H1 (cell line): ENCODE results near the gene YPEL2. TPM values are rescaled to one million over a fixed set of nuclear protein-coding genes. Genes with fewer than 3 reads are reported as not detected.
"Not testable (repeated sequence)": the region's sequence is repeated elsewhere in the genome, so short reads cannot be mapped to it uniquely, and the experiment has no call there.

Source experiments
- CTCF ChIA-PET: fragments of 300-600 bp; sonication (Branson Sonifier 250); formaldehyde crosslinking; loops from one replicate; lab custom pipeline; 2021; ENCODE audit not compliant: partially characterized antibody; lab: Charles Lee
- POLR2A ChIA-PET: fragments of 300-600 bp; sonication (Branson Sonifier 250); formaldehyde crosslinking; loops from one replicate; lab custom pipeline; 2021; ENCODE audit warnings: inconsistent platforms; ENCODE audit not compliant: partially characterized antibody; lab: Charles Lee
- DNase-seq, 2 experiments: peaks; one replicate each; pipeline versions ENCODE4 v3.0.0 to v3.0.0-alpha.2; 2010 to 2022; ENCODE audit warnings: low spot score in 2 of 2, low read depth in 1 of 2, mixed read lengths in 1 of 2
- FAIRE-seq: peaks from 2 replicates; lab custom pipeline; 2011; peaks lifted over from hg19 to GRCh38; lab: Jason Lieb, UNC
- H2AFZ ChIP-seq: 2 replicates; pipeline ENCODE4 v1.8.1; 2012; ENCODE audit warnings: low read length, inconsistent platforms
- H2AK5ac ChIP-seq: 2 replicates; pipeline ENCODE4 v1.6.1; 2013; ENCODE audit warnings: low read depth, low read length
- H2BK120ac ChIP-seq: replicated peaks from 2 replicates; pipeline ENCODE3; 2013; ENCODE audit warnings: low read depth, low read length, inconsistent platforms
- H2BK12ac ChIP-seq: 2 replicates; pipeline ENCODE4 v1.6.1; 2013; ENCODE audit warnings: low read depth, low read length
- H2BK15ac ChIP-seq: 2 replicates; pipeline ENCODE4 v1.6.1; 2013; ENCODE audit warnings: low read length
- H2BK20ac ChIP-seq: 2 replicates; pipeline ENCODE4 v1.6.1; 2013; ENCODE audit warnings: low read length
- H2BK5ac ChIP-seq: 2 replicates; pipeline ENCODE4 v1.6.1; 2013; ENCODE audit warnings: low read depth, low read length
- H3K14ac ChIP-seq: 2 replicates; pipeline ENCODE4 v1.6.1; 2013; ENCODE audit warnings: inconsistent platforms; ENCODE audit not compliant: insufficient read length
- H3K18ac ChIP-seq: 2 replicates; pipeline ENCODE4 v1.6.1; 2013; ENCODE audit warnings: low read length; ENCODE audit errors: extremely low read depth
- H3K23ac ChIP-seq: 2 replicates; pipeline ENCODE4 v1.6.1; 2013; ENCODE audit warnings: inconsistent platforms; ENCODE audit not compliant: insufficient read length
- H3K23me2 ChIP-seq: 2 replicates; pipeline ENCODE4 v1.6.1; 2013; ENCODE audit warnings: low read depth, low read length
- H3K27ac ChIP-seq: 2 replicates; pipeline ENCODE4 v1.6.1; 2011; ENCODE audit warnings: low read depth, low read length, inconsistent platforms
- H3K27me3 ChIP-seq, 4 experiments: replicated peaks in 1 of 4; 1 replicate in 1 of 4; 2 replicates in 3 of 4; pipeline versions ENCODE4 v1.6.1 to v1.8.1; 2011 to 2013; ENCODE audit warnings: low read length in 3 of 4, mild to moderate bottlenecking in 3 of 4, inconsistent platforms in 2 of 4, mixed read lengths in 2 of 4, moderate library complexity in 1 of 4; ENCODE audit not compliant: control insufficient read depth in 3 of 4, insufficient read depth in 3 of 4; ENCODE audit errors: extremely low read depth in 1 of 4
- H3K36me3 ChIP-seq, 4 experiments: 2 replicates each; pipeline versions ENCODE4 v1.6.1 to v1.8.1; 2011 to 2013; ENCODE audit warnings: mild to moderate bottlenecking in 4 of 4, low read length in 3 of 4, moderate library complexity in 2 of 4, control low read depth in 1 of 4, inconsistent platforms in 1 of 4; ENCODE audit not compliant: insufficient read depth in 4 of 4, control insufficient read depth in 2 of 4
- H3K4ac ChIP-seq: replicated peaks from 2 replicates; pipeline ENCODE3; 2013; ENCODE audit warnings: low read length, low read depth, mixed read lengths, inconsistent platforms; ENCODE audit not compliant: insufficient read length
- H3K4me1 ChIP-seq, 4 experiments: replicated peaks in 1 of 4; 1 replicate in 1 of 4; 2 replicates in 3 of 4; pipeline versions ENCODE4 v1.6.1 to v1.8.1; 2011 to 2013; ENCODE audit warnings: low read length in 3 of 4, inconsistent platforms in 2 of 4, mixed read lengths in 1 of 4; ENCODE audit not compliant: insufficient read depth in 4 of 4, control insufficient read depth in 3 of 4
- H3K4me2 ChIP-seq, 2 experiments: 2 replicates each; pipeline versions ENCODE4 v1.6.1 to v1.8.1; 2011 to 2013; ENCODE audit warnings: low read depth in 2 of 2, low read length in 2 of 2, control low read depth in 1 of 2, inconsistent platforms in 1 of 2, mild to moderate bottlenecking in 1 of 2; ENCODE audit not compliant: insufficient read depth in 1 of 2
- H3K4me3 ChIP-seq, 4 experiments: fragments of 200-600, 300-600 bp in 1 of 4; sonication (generic), shearing (Covaris generic), sonication (Bioruptor Twin) in 1 of 4; 2 replicates each; pipeline versions ENCODE4 v1.5.1 to v1.8.1; 2011 to 2016; ENCODE audit warnings: low read length in 4 of 4, low read depth in 3 of 4, control low read depth in 2 of 4, inconsistent platforms in 2 of 4, mild to moderate bottlenecking in 2 of 4, mixed read lengths in 1 of 4, moderate library complexity in 1 of 4; ENCODE audit not compliant: insufficient read depth in 2 of 4; ENCODE audit errors: extremely low read depth in 1 of 4
- H3K56ac ChIP-seq: replicated peaks from 2 replicates; pipeline ENCODE3; 2013; ENCODE audit warnings: low read depth, mild to moderate bottlenecking, mixed read lengths, low read length, inconsistent platforms; ENCODE audit not compliant: insufficient read length
- H3K79me1 ChIP-seq: 2 replicates; pipeline ENCODE4 v1.6.1; 2013; ENCODE audit warnings: low read depth, low read length, control low read depth
- H3K79me2 ChIP-seq, 2 experiments: 2 replicates each; pipeline versions ENCODE4 v1.6.1 to v1.8.1; 2012 to 2013; ENCODE audit warnings: low read length in 2 of 2, mild to moderate bottlenecking in 2 of 2, inconsistent platforms in 1 of 2; ENCODE audit not compliant: insufficient read depth in 2 of 2, control insufficient read depth in 1 of 2
- H3K9ac ChIP-seq, 4 experiments: replicated peaks in 1 of 4; 1 replicate in 1 of 4; 2 replicates in 3 of 4; pipeline versions ENCODE4 v1.6.1 to v1.8.1; 2011 to 2013; ENCODE audit warnings: low read depth in 3 of 4, low read length in 3 of 4, control low read depth in 2 of 4, mild to moderate bottlenecking in 2 of 4, moderate library complexity in 2 of 4, inconsistent platforms in 1 of 4; ENCODE audit errors: extremely low read depth in 1 of 4
- H3K9me3 ChIP-seq, 2 experiments: 2 replicates each; pipeline versions ENCODE4 v1.6.1 to v1.8.1; 2012 to 2013; ENCODE audit warnings: mild to moderate bottlenecking in 2 of 2, moderate library complexity in 2 of 2, control low read depth in 1 of 2, inconsistent platforms in 1 of 2, low read depth in 1 of 2, low read length in 1 of 2, mixed read lengths in 1 of 2; ENCODE audit not compliant: insufficient read depth in 2 of 2
- H4K20me1 ChIP-seq, 2 experiments: replicated peaks in 1 of 2; 2 replicates each; pipeline versions ENCODE3 to v1.8.1; 2011 to 2013; ENCODE audit warnings: inconsistent platforms in 2 of 2, low read length in 2 of 2, mild to moderate bottlenecking in 1 of 2; ENCODE audit not compliant: insufficient read depth in 2 of 2, control insufficient read depth in 1 of 2
- H4K5ac ChIP-seq: 2 replicates; pipeline ENCODE4 v1.6.1; 2013; ENCODE audit warnings: low read length, low read depth, mixed read lengths, inconsistent platforms; ENCODE audit not compliant: insufficient read length
- H4K8ac ChIP-seq: 2 replicates; pipeline ENCODE4 v1.8.0; 2013; ENCODE audit warnings: mild to moderate bottlenecking, moderate library complexity, low read length, inconsistent platforms; ENCODE audit not compliant: insufficient read depth; ENCODE audit errors: extremely low read depth
- H4K91ac ChIP-seq: replicated peaks from 2 replicates; pipeline ENCODE3; 2013; ENCODE audit warnings: low read length, mixed read lengths, inconsistent platforms; ENCODE audit not compliant: insufficient read length
- BCL11A ChIP-seq, 2 experiments: IDR thresholded peaks; one replicate each; pipeline ENCODE4 v1.6.1; 2011; ENCODE audit warnings: low read depth in 2 of 2, low read length in 2 of 2, mild to moderate bottlenecking in 2 of 2
- POLR2AphosphoS5 ChIP-seq: IDR thresholded peaks from 2 replicates; pipeline ENCODE4 v1.6.1; 2011; ENCODE audit warnings: low read depth, low read length
- WGBS, 2 experiments: shearing (Covaris generic) in 1 of 2; methylation state at CpG; one replicate each; pipeline versions ENCODE4 v1.1.6 to v1.1.7; 2013 to 2015; ENCODE audit warnings: low lambda C conversion rate in 2 of 2, mixed read lengths in 2 of 2, inconsistent platforms in 1 of 2, low coverage in 1 of 2, missing lambda C conversion rate in 1 of 2; ENCODE audit not compliant: insufficient replicate concordance in 2 of 2, insufficient coverage in 1 of 2, insufficient read length in 1 of 2; ENCODE audit errors: extremely low coverage in 1 of 2, missing lambda C conversion rate in 1 of 2; 5-methylcytosine and 5-hydroxymethylcytosine counted together
- polyA plus RNA-seq, 7 experiments: library from polyadenylated mRNA; depleted of rRNA in 3 of 7; stranded (reverse) in 5 of 7; unstranded in 2 of 7; fragments of >200 nt in 5 of 7; fragments of 200-250 nt in 2 of 7; gene quantifications; 1 replicate in 5 of 7; 2 replicates in 1 of 7; 4 replicates in 1 of 7; pipeline versions ENCODE4 v1.2.1 to v1.2.3, GENCODE V29; 2011 to 2013; ENCODE audit warnings: missing spikeins in 2 of 7, mixed read lengths in 2 of 7
- total RNA-seq: library from RNA; stranded (reverse); fragmentation: NEBNext Ultra II Directional; extraction: Animal tissue kit (Norgen Biotek cat#: 25700); gene quantifications from 2 replicates; pipeline ENCODE4 v1.2.1, GENCODE V29; 2021

The YPEL2 gene
- total and polyA plus RNA-seq, 2 of the 8 experiments (the other 6 are each of a cell fraction or from before 2014, with no cell fraction given): 1.6 to 3.5 TPM

- TF ChIP-seq POLR2AphosphoS5 (no peak), BCL11A (IDR thresholded peaks at IDR 0.05; ENCODE audit: low read depth in 2 of 2, low read length in 2 of 2) (no peak)
Measured at GRCh38 chr17:59410049-59410437, 78.6 kb downstream of the YPEL2 start (continued).

GRCh38 chr17:59412431-59412830 lies 81.0 kb downstream of the YPEL2 start:
- not testable (repeated sequence) for H3K23me2 ChIP-seq, H2AFZ ChIP-seq, H2BK20ac ChIP-seq, H3K27ac ChIP-seq, H3K36me3 ChIP-seq, H3K79me2 ChIP-seq, H4K20me1 ChIP-seq, H3K23ac ChIP-seq, H3K14ac ChIP-seq, FAIRE-seq, H3K18ac ChIP-seq, H3K27me3 ChIP-seq, H2BK120ac ChIP-seq, H3K9me3 ChIP-seq, H2BK15ac ChIP-seq, H3K4me2 ChIP-seq, H3K4me3 ChIP-seq, H3K56ac ChIP-seq, DNase-seq, H2BK5ac ChIP-seq, H2BK12ac ChIP-seq, H3K4ac ChIP-seq, H2AK5ac ChIP-seq, H4K8ac ChIP-seq, H3K79me1 ChIP-seq, H3K4me1 ChIP-seq, H4K5ac ChIP-seq, H3K9ac ChIP-seq, H4K91ac ChIP-seq
- WGBS, 2 experiments: 93% methylated on average over 5 of the region's 5 CpGs; no CpG with 5 or more reads in 1 of the 2 experiments
- ChIA-PET POLR2A (interaction anchor here (0.9 kb wide), 1 partner anchor 12 kb away, joined by 3 read pairs; no protein-coding TSS in a partner anchor), CTCF (interaction anchor here (1.1 kb wide), 1 partner anchor 18 kb away, joined by 3 read pairs; no protein-coding TSS in a partner anchor)
